Measurements from ENCODE around the gene MDGA2. TPM values are rescaled to one million over a fixed set of nuclear protein-coding genes. Genes with fewer than 3 reads are reported as not detected.
A peak's percentile ranks its signal among the peaks of the same experiment; 100 is the strongest.

MDGA2 gene
- total and polyA plus RNA-seq, 2 experiments from 2014 or later: 0.33 to 0.46 TPM

GRCh38 chr14:47270715-47271114, 404.7 kb downstream of the MDGA2 start:
- Histone ChIP-seq H3K27me3 (no peaks in the 10 kb centered on the region), H3K4me1 (ENCODE audit: low read depth) (no peaks in the 10 kb centered on the region), H3K4me3 (no peak overlapping the region), H3K27ac (no peak overlapping the region), H3K36me3 (no peaks in the 10 kb centered on the region), H3K9me3 (ENCODE audit: low read depth) (no peaks in the 10 kb centered on the region)
- TF ChIP-seq CTCF (IDR thresholded peaks at IDR 0.05; ENCODE audit: low read depth, low read length): no peak
- DNase-seq (ENCODE audit: low read depth in 1 of 2, low spot score in 1 of 2): no peak

GRCh38 chr14:47269756-47270492, 405.5 kb downstream of the MDGA2 start:
- H3K27me3 ChIP-seq: no peaks in the 10 kb centered on the region
- no peak overlapping the region for H3K4me3 ChIP-seq
- TF ChIP-seq CTCF (IDR thresholded peaks at IDR 0.05; ENCODE audit: low read depth, low read length): no peak
- no peaks in the 10 kb centered on the region for H3K4me1 ChIP-seq (ENCODE audit: low read depth)
- no peak overlapping the region for H3K27ac ChIP-seq
- H3K9me3 ChIP-seq (ENCODE audit: low read depth): no peaks in the 10 kb centered on the region
- DNase-seq (ENCODE audit: low read depth in 1 of 2, low spot score in 1 of 2): peak in 1 of 2 donors; percentile 20
- H3K36me3 ChIP-seq: no peaks in the 10 kb centered on the region

- Histone ChIP-seq H3K9me3 (ENCODE audit: low read depth) (no peaks in the 10 kb centered on the region), H3K36me3 (no peaks in the 10 kb centered on the region), H3K27me3 (no peaks in the 10 kb centered on the region), H3K4me1 (ENCODE audit: low read depth) (peaks cover 4% of the 10 kb centered on the region), H3K4me3 (no peak overlapping the region), H3K27ac (no peak overlapping the region)
- TF ChIP-seq CTCF (IDR thresholded peaks at IDR 0.05; ENCODE audit: low read depth, low read length): no peak
- DNase-seq (ENCODE audit: low read depth in 1 of 2, low spot score in 1 of 2): no peak
Measured at GRCh38 chr14:47264842-47265241, 410.6 kb downstream of the MDGA2 start.

GRCh38 chr14:47262801-47263200, 412.6 kb downstream of the MDGA2 start:
- DNase-seq (ENCODE audit: low read depth in 1 of 2, low spot score in 1 of 2): no peak
- no peaks in the 10 kb centered on the region for H3K27me3 ChIP-seq

GRCh38 chr14:47261350-47261749, 414.1 kb downstream of the MDGA2 start:
- TF ChIP-seq CTCF (IDR thresholded peaks at IDR 0.05; ENCODE audit: low read depth, low read length): no peak
- DNase-seq (ENCODE audit: low read depth in 1 of 2, low spot score in 1 of 2): no peak

More at GRCh38 chr14:47262801-47263200, 412.6 kb downstream of the MDGA2 start:
- Histone ChIP-seq H3K4me1 (ENCODE audit: low read depth) (peaks cover 4% of the 10 kb centered on the region), H3K36me3 (no peaks in the 10 kb centered on the region), H3K27ac (no peak overlapping the region), H3K9me3 (ENCODE audit: low read depth) (no peaks in the 10 kb centered on the region), H3K4me3 (no peak overlapping the region)
- TF ChIP-seq CTCF (IDR thresholded peaks at IDR 0.05; ENCODE audit: low read depth, low read length): no peak

More at GRCh38 chr14:47261350-47261749, 414.1 kb downstream of the MDGA2 start:
- no peak overlapping the region for H3K27ac ChIP-seq
- H3K27me3 ChIP-seq: no peaks in the 10 kb centered on the region
- no peak overlapping the region for H3K4me3 ChIP-seq
- peaks cover 4% of the 10 kb centered on the region for H3K4me1 ChIP-seq (ENCODE audit: low read depth)
- H3K36me3 ChIP-seq: no peaks in the 10 kb centered on the region
- H3K9me3 ChIP-seq (ENCODE audit: low read depth): no peaks in the 10 kb centered on the region

Measured in cardiac muscle cell (in vitro differentiated cells and primary cell).